Endothelial cell of umbilical vein (primary cell): ENCODE results near the gene ARHGAP42. TPM values are rescaled to one million over a fixed set of nuclear protein-coding genes. Genes with fewer than 3 reads are reported as not detected.

Source experiments
- BruUV-seq: library from RNA; stranded (reverse); fragments of 400-500 nt; replicated peaks from 2 replicates; lab custom pipeline; 2021; lab: Mats Ljungman, UMichigan
- CTCF ChIA-PET: fragments of 300-600, 350-600 bp; sonication (Branson Sonifier 250); formaldehyde crosslinking; loops from one replicate; lab custom pipeline; 2021; ENCODE audit warnings: antibody characterized with exemption, inconsistent platforms; lab: Charles Lee
- POLR2A ChIA-PET: fragments of 300-600, 350-600 bp; sonication (Branson Sonifier 250); formaldehyde crosslinking; loops from one replicate; lab custom pipeline; 2021; ENCODE audit warnings: antibody characterized with exemption, inconsistent platforms; lab: Charles Lee
- DNase-seq: peaks from one replicate; pipeline ENCODE4 v3.0.0-alpha.2; 2011; ENCODE audit warnings: low read depth, low spot score
- FAIRE-seq: peaks from 2 replicates; lab custom pipeline; 2011; peaks lifted over from hg19 to GRCh38; lab: Jason Lieb, UNC
- H2AFZ ChIP-seq: 2 replicates; pipeline ENCODE4 v1.6.0; 2012; ENCODE audit warnings: low read depth, low read length, control low read depth, inconsistent platforms
- H3K27ac ChIP-seq: 2 replicates; pipeline ENCODE4 v1.5.1; 2011; ENCODE audit warnings: low read depth, mild to moderate bottlenecking, control low read depth, low read length, moderate library complexity; ENCODE audit not compliant: insufficient read depth
- H3K27me3 ChIP-seq, 2 experiments: 2 replicates each; pipeline versions ENCODE4 v1.6.0 to v1.6.1; 2011; ENCODE audit warnings: low read length in 2 of 2, mixed read lengths in 1 of 2; ENCODE audit not compliant: control insufficient read depth in 2 of 2, insufficient read depth in 2 of 2
- H3K36me3 ChIP-seq, 2 experiments: 2 replicates in 1 of 2; 3 replicates in 1 of 2; pipeline ENCODE4 v1.5.1; 2011; ENCODE audit warnings: low read length in 2 of 2, mild to moderate bottlenecking in 1 of 2, moderate library complexity in 1 of 2; ENCODE audit not compliant: control insufficient read depth in 2 of 2, insufficient read depth in 2 of 2; ENCODE audit errors: extremely low read depth in 1 of 2
- H3K4me1 ChIP-seq: 3 replicates; pipeline ENCODE4 v1.5.1; 2011; ENCODE audit warnings: mild to moderate bottlenecking, low read length; ENCODE audit not compliant: control insufficient read depth, insufficient read depth; ENCODE audit errors: extremely low read depth
- H3K4me2 ChIP-seq: 2 replicates; pipeline ENCODE4 v1.6.1; 2011; ENCODE audit warnings: low read length, control low read depth, mixed read lengths; ENCODE audit not compliant: insufficient read depth
- H3K4me3 ChIP-seq, 3 experiments: fragments of 200-600 bp in 1 of 3; sonication (generic), shearing (Covaris generic) in 1 of 3; replicated peaks in 1 of 3; 2 replicates each; pipeline ENCODE4 v1.5.1; 2011 to 2016; ENCODE audit warnings: control low read depth in 3 of 3, low read length in 3 of 3, mild to moderate bottlenecking in 2 of 3, inconsistent platforms in 1 of 3, low read depth in 1 of 3, moderate library complexity in 1 of 3; ENCODE audit not compliant: insufficient read depth in 1 of 3
- H3K79me2 ChIP-seq: 2 replicates; pipeline ENCODE4 v1.6.0; 2012; ENCODE audit warnings: low read length, inconsistent platforms; ENCODE audit not compliant: control insufficient read depth, insufficient read depth
- H3K9ac ChIP-seq: replicated peaks from 2 replicates; pipeline ENCODE3; 2011; ENCODE audit warnings: low read length, control low read depth; ENCODE audit not compliant: insufficient read depth; ENCODE audit errors: extremely low read depth
- H3K9me1 ChIP-seq: replicated peaks from 3 replicates; pipeline ENCODE4 v1.6.0; 2011; ENCODE audit warnings: mild to moderate bottlenecking, low read length; ENCODE audit not compliant: control insufficient read depth, insufficient read depth; ENCODE audit errors: extremely low read depth
- H3K9me3 ChIP-seq: replicated peaks from 2 replicates; pipeline ENCODE4 v1.5.1; 2012; ENCODE audit warnings: low read length, inconsistent platforms; ENCODE audit not compliant: control insufficient read depth, insufficient read depth
- H4K20me1 ChIP-seq: replicated peaks from 2 replicates; pipeline ENCODE3; 2011; ENCODE audit warnings: mild to moderate bottlenecking, low read length; ENCODE audit not compliant: control insufficient read depth, insufficient read depth; ENCODE audit errors: extremely low read depth
- CTCF ChIP-seq, 2 donors: IDR thresholded peaks; 1 replicate in 1 of 2; 2 replicates in 1 of 2; pipeline ENCODE4 v1.5.1; 2011; ENCODE audit warnings: low read length in 2 of 2, mild to moderate bottlenecking in 2 of 2, moderate library complexity in 2 of 2, control low read depth in 1 of 2, inconsistent platforms in 1 of 2, low read depth in 1 of 2; ENCODE audit not compliant: insufficient read depth in 1 of 2; ENCODE audit errors: extremely low read depth in 1 of 2
- EZH2 ChIP-seq: IDR thresholded peaks from 2 replicates; pipeline ENCODE4 v1.6.1; 2012; ENCODE audit warnings: borderline replicate concordance, low read depth, mild to moderate bottlenecking, moderate library complexity, low read length, inconsistent platforms; ENCODE audit not compliant: severe bottlenecking
- FOS ChIP-seq: IDR thresholded peaks from 2 replicates; pipeline ENCODE4 v1.6.1; 2011; ENCODE audit warnings: mild to moderate bottlenecking, low read length, moderate library complexity, borderline replicate concordance; ENCODE audit not compliant: insufficient read depth
- GATA2 ChIP-seq: IDR thresholded peaks from 2 replicates; pipeline ENCODE4 v1.7.0; 2011; ENCODE audit warnings: low read depth, mild to moderate bottlenecking, moderate library complexity, mixed read lengths, low read length; ENCODE audit not compliant: insufficient read length, insufficient read depth
- JUN ChIP-seq: IDR thresholded peaks from 2 replicates; pipeline ENCODE4 v1.6.1; 2011; ENCODE audit warnings: borderline replicate concordance, low read depth; ENCODE audit not compliant: insufficient read length, insufficient read depth
- MAX ChIP-seq: IDR thresholded peaks from 2 replicates; pipeline ENCODE4 v1.6.1; 2011; ENCODE audit not compliant: insufficient read depth, insufficient read length
- MYC ChIP-seq: IDR thresholded peaks from one replicate; pipeline ENCODE4 v1.6.1; 2011; ENCODE audit warnings: mild to moderate bottlenecking, low read depth, low read length
- POLR2A ChIP-seq: IDR thresholded peaks from 2 replicates; pipeline ENCODE4 v1.6.1; 2012; ENCODE audit warnings: low read depth, mild to moderate bottlenecking, control low read depth, low read length
- POLR2AphosphoS5 ChIP-seq: IDR thresholded peaks from 2 replicates; pipeline ENCODE4 v1.6.1; 2012; ENCODE audit warnings: low read depth, mild to moderate bottlenecking, control low read depth, low read length, moderate library complexity; ENCODE audit not compliant: insufficient read depth
- dilution Hi-C: fragments of 300-500 bp; cut with MboI; formaldehyde crosslinking; loops from one replicate; pipeline ENCODE4 v1.15.0; 2019; ENCODE audit warnings: low sequenced_read_pairs; ENCODE audit not compliant: extremely low pct_ligation_motif_present
- intact Hi-C: fragments of 100-400 bp; cut with micrococcal nuclease; formaldehyde crosslinking; loops from one replicate; pipeline ENCODE4 v1.10.0; 2022
- polyA plus RNA-seq, 4 experiments: library from polyadenylated mRNA; depleted of rRNA in 3 of 4; stranded (reverse) in 3 of 4; unstranded in 1 of 4; fragments of >200 nt; gene quantifications; 2 replicates each; pipeline versions ENCODE4 v1.2.1 to v1.2.3, GENCODE V29; 2011 to 2012; ENCODE audit warnings: missing spikeins in 1 of 4
- total RNA-seq: library from RNA; stranded (reverse); gene quantifications from 2 replicates; pipeline ENCODE4 v1.2.3, GENCODE V29; 2021

The ARHGAP42 gene
- total and polyA plus RNA-seq, 2 donors (not counting 3 experiments of a cell fraction or from before 2014, with no cell fraction given) = 1.8 to 2.4 TPM

- no peak for DNase-seq
- no TSS peak for BruUV-seq
- H3K4me3 ChIP-seq = no peak overlapping the region
- H3K4me1 ChIP-seq = no peaks in the 10 kb centered on the region
- CTCF ChIA-PET = interaction anchor here (1.0 kb wide), 1 partner anchor 98 kb away, joined by 3 read pairs; no protein-coding TSS in a partner anchor
- H3K9me1 ChIP-seq = no peaks in the 10 kb centered on the region
- no peaks in the 10 kb centered on the region for H4K20me1 ChIP-seq
- TF ChIP-seq FOS (no peak), JUN (no peak), MYC (no peak), GATA2 (no peak), POLR2AphosphoS5 (no peak), CTCF (IDR thresholded peaks at IDR 0.05; ENCODE audit: extremely low read depth in 1 of 2, insufficient read depth in 1 of 2, low read depth in 1 of 2, low read length in 2 of 2) (no peak), POLR2A (no peak), MAX (no peak), EZH2 (no peak)
- H3K79me2 ChIP-seq = no peaks in the 10 kb centered on the region
- dilution Hi-C loops = no loop called here
- H2AFZ ChIP-seq = no peak overlapping the region
- intact Hi-C loops = no loop called here
- no peaks in the 10 kb centered on the region for H3K9me3 ChIP-seq
- H3K9ac ChIP-seq = no peak overlapping the region
- no peak for FAIRE-seq
- POLR2A ChIA-PET = no interaction called here
- H3K27ac ChIP-seq = no peak overlapping the region
- H3K27me3 ChIP-seq = no peaks in the 10 kb centered on the region
- H3K36me3 ChIP-seq = no peaks in the 10 kb centered on the region
- no peak overlapping the region for H3K4me2 ChIP-seq
Observed at GRCh38 chr11:100675115-100675650, 11.9 kb upstream of the ARHGAP42 start.
